GM23248 (cell line): ENCODE data around the gene TMBIM4.

Experiments
- EZH2 ChIP-seq: fragments of 200-600 bp; sonication (generic); IDR thresholded peaks from 2 replicates; pipeline ENCODE4 v1.6.1; 2018; ENCODE audit warnings: antibody characterized with exemption, mild to moderate bottlenecking; ENCODE audit not compliant: insufficient read depth, poor library complexity, severe bottlenecking
- EZH2phosphoT487 ChIP-seq: fragments of 200-600 bp; sonication (generic); IDR thresholded peaks from 2 replicates; pipeline ENCODE4 v1.6.1; 2018; ENCODE audit warnings: antibody characterized with exemption, moderate library complexity, mild to moderate bottlenecking, low read depth; ENCODE audit not compliant: insufficient read depth

DNA sequence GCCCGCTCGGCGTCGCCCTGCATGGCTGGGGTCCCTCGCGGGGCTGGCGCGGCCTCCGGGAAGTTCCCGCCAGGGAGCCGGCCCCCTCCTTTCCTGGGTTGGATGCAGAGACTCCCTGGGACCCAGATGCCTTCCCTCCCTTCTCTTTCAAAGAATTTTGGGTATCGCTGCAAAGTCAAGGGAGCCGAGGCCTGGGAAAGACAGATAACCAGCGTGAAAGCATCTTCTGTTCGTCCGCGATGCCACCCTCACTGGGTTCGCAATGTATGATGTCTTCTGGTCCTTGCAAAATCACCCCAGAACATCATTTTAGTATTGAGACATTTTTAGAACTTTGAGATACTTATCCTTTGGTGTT is 19.7 kb upstream of the TMBIM4 start:
- TF ChIP-seq EZH2phosphoT487: no peak
- no peak for TF ChIP-seq EZH2
